ENCODE results near the gene QSOX2. TPM values are rescaled to one million over a fixed set of nuclear protein-coding genes. Genes with fewer than 3 reads are reported as not detected.

QSOX2 gene
- polyA plus RNA-seq, 3 donors = 4.5 to 7.3 (median 6.8) TPM

DNA sequence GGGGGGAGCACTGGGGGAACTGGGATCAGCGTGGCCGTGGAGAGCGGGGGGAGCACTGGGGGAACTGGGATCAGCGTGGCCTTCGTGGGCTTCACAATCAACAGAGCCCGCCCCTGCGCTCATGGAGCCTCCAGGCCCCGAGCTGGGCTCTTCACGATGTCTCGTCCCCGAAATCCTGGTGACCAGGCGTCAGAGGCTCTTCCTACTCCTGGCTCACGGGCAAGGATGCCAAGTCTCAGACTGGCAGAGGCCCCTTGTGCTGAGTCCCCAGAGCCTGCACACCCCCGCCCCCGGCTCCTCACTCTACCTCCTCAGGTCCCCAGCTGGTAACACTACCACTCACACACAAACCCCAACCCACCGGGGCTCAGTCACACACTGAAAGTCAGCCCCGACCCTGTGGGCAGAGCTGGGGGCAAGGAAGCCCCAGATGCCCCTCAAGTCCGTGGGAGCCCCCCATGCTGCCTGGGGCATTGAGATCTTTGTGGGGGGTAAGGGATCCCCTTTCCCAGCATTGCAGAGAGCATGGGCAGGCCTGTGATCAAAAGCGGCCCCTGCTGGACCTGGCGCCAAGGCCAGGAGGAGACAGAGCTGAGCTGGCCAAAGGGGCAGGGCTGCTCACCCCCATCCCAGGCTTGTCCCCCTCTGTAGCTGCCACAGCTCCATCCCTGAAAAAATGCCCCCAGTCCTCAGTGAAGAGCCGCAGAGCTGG is 67.4 kb downstream of the QSOX2 start:
- H3K27ac ChIP-seq (ENCODE audit: low read depth, low read length) = no peak overlapping the region
- WGBS, 3 donors = 79 to 85% (median 80%) methylated on average over 20 to 21 of the region's 21 CpGs

- 70 to 83% (median 82%) methylated on average over 14 of the region's 14 CpGs for WGBS, 3 donors
- no peak overlapping the region for H3K27ac ChIP-seq (ENCODE audit: low read depth, low read length)
Measured at GRCh38 chr9:136177224-136177623, 68.4 kb downstream of the QSOX2 start.

DNA sequence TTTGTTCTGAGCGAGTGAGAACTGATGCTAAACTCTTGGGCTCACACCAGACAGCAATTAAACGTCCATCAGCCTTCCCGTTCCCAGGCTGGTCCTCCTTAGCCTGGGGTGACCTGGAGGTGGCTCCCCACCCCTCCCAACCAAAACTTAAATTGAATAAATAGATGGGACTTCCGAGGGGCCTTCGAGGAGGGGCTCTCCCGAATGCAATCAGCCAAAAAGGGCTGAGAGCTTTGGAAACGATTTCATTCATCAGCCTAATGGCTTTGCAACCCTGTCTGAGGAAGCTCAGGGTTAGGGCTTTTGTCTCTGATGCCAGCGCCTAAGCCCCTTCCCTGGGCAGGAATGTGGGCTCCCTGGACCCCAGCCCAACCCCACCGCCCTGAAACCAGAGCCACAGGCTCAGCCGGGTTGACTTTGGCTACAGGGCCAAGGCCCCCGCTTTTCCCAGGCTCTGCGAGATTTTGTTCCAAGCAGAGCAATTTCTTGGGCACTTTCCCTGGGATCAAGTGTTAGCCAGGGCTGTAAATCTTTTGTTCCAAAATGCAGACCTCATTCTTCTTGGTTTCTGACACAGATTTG is 69.9 kb downstream of the QSOX2 start:
- 53 to 56% (median 56%) methylated on average over 12 of the region's 12 CpGs for WGBS, 3 donors
- H3K27ac ChIP-seq (ENCODE audit: low read depth, low read length) = no peak overlapping the region

DNA sequence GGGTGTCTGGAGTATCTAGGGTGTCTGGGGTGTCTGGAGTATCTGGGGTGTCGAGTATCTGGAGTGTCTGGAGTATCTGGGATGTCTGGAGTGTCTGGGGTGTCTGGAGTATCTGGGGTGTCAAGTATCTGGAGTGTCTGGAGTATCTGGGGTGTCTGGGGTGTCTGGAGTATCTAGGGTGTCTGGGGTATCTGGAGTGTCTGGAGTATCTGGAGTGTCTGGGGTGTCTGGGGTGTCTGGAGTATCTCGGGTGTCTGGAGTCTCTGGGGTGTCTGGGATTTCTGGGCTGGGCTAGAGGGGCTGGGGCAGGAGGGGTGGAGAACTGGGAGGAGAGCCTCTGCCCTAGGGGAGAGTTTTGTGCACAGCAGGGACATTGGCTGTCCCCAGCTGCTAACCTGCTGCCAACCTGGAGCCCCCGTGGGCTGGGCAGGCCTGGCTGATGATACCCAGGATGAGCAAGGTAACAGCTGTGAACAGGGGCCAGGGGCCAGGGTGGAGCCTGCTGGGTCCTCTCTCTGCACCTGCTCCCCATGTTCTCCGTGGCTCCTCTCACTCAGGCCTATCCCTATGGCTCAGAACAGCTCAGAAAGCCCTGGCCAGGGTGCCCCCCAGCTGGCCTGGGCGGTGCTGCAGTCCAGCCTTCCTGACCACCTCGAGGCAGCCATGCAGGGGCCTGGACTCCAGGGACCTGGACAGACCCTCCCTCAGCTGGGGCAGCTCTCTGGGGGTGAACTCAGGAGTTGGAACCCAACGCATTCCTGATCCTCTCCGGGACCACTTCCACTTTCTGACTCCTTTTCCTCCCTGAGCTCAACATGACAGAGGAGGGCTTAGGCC is 70.6 kb downstream of the QSOX2 start:
- WGBS, 3 donors = 51 to 76% (median 64%) methylated on average over 7 to 8 of the region's 8 CpGs
- H3K27ac ChIP-seq (ENCODE audit: low read depth, low read length) = no peak overlapping the region

- 78 to 84% (median 82%) methylated on average over 8 to 14 of the region's 14 CpGs for WGBS, 3 donors
- no peak overlapping the region for H3K27ac ChIP-seq (ENCODE audit: low read depth, low read length)
Measured at GRCh38 chr9:136173648-136174290, 71.8 kb downstream of the QSOX2 start.

DNA sequence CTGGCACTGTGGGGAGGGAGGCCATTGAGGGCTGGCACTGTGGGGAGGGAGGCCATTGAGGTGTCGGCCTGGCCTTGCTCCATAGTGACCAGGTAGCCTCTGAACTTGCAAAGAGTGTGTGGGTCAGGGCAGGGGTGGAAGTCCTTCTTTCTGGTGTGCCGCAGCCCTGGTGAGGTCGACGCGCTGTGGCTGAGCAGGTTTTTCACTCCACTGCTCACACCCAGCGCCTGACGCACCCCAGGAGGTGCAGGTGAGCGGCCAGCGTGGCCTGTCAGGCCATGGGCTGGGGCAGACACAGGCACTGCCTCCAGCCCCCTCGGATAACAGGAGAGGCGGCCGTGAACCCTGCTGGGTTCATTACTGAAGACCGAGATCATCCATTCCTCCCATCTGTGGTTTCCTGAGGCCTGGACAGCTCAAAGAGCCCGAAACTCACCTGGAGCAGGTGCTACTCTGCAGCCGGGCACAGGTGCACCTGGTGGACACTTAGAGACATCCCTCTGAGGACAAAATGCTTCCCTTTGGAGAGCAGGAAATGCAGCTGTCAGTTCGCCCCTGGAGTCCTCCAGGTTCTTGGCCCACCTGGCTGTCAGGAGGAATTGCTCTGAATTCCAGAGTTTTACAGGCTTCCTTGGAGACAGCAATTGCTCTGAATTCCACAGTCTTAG is 73.1 kb downstream of the QSOX2 start:
- WGBS, 3 donors = 79 to 91% (median 88%) methylated on average over 16 of the region's 16 CpGs
- H3K27ac ChIP-seq (ENCODE audit: low read depth, low read length) = no peak overlapping the region

GRCh38 chr9:136171801-136172411 is 73.7 kb downstream of the QSOX2 start:
- no peak overlapping the region for H3K27ac ChIP-seq (ENCODE audit: low read depth, low read length)
- 75 to 77% (median 76%) methylated on average over 11 of the region's 11 CpGs for WGBS, 3 donors

DNA sequence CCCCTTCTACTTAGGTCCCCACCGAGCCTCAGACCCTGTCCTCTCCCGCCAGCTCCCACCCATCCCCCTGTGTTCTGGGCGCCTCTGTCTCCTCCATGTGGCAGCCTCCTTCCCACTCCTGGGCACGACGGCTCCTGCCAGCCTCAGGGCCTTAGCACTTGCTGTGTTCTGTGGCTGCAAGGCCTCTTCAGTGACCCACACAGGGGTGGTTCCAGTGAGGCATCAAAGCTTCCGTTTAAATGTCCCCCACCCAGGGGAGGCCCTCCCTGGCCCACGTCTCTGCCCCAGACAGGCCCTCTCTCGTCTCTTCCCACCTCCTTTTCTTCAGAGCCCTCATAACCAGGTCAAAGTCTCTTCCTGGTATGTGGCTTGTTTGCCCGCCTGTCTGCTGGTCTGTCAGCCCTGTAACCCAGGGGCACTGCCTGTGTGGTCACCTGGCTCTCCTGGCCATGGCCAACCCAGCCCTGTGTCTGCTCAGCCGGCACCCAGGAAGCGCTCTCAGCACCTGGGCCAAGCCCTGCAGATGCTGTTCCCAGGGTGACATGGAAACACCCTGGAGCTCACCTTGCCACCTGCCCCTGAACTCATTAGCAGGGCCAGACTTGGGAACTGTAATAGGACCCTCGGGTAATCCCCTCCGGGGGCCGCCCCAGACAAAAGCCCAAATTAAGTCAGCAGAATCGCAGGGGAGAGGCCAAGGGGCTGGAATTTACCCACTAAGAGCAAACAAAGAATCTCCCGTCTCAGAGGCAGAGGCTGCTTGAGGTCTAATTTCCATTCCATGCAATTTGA is 74.4 kb downstream of the QSOX2 start:
- 47 to 57% (median 52%) methylated on average over 15 to 16 of the region's 16 CpGs for WGBS, 3 donors
- H3K27ac ChIP-seq (ENCODE audit: low read depth, low read length) = no peak overlapping the region

- H3K27ac ChIP-seq (ENCODE audit: low read depth, low read length) = no peak overlapping the region
- WGBS, 3 donors = 28 to 43% (median 42%) methylated on average over 27 to 28 of the region's 28 CpGs
Measured at GRCh38 chr9:136170006-136170901, 75.4 kb downstream of the QSOX2 start.

- H3K27ac ChIP-seq (ENCODE audit: low read depth, low read length) = no peak overlapping the region
- WGBS, 3 donors = 47 to 69% (median 59%) methylated on average over 6 of the region's 6 CpGs
Measured at GRCh38 chr9:136169495-136169894, 76.1 kb downstream of the QSOX2 start.

GRCh38 chr9:136163248-136163850 is 82.3 kb downstream of the QSOX2 start:
- WGBS, 3 donors = 56 to 70% (median 58%) methylated on average over 1 of the region's 1 CpG
- H3K27ac ChIP-seq (ENCODE audit: low read depth, low read length) = no peak overlapping the region

- WGBS, 3 donors = 69 to 73% (median 71%) methylated on average over 10 of the region's 10 CpGs
- H3K27ac ChIP-seq (ENCODE audit: low read depth, low read length) = no peak overlapping the region
Measured at GRCh38 chr9:136160995-136161610, 84.5 kb downstream of the QSOX2 start.

DNA sequence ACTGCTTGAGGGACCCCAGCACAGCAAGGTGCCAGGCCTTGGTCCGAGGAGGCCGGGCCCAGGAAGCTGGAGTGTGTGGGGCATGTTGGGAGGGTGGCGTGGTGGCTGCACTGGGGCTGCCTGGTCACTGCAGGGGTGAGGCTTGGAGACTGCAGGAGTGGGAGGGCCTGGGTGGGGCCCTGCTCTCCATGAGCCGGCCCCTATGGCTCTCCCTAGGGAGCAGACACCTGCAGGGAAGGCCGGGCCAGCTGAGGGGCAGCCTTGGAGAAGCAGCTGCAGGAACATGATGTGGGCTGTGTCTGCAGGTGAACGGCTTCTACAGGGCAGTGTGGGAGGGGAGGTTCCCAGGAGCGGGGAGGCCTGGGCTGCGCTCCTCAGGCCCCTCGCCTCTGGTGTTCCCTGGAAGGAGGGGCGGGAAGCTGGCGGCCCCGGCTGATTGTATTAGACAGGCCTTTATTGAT is 85.2 kb downstream of the QSOX2 start:
- WGBS, 3 donors = 62 to 79% (median 64%) methylated on average over 12 of the region's 12 CpGs
- no peak overlapping the region for H3K27ac ChIP-seq (ENCODE audit: low read depth, low read length)

DNA sequence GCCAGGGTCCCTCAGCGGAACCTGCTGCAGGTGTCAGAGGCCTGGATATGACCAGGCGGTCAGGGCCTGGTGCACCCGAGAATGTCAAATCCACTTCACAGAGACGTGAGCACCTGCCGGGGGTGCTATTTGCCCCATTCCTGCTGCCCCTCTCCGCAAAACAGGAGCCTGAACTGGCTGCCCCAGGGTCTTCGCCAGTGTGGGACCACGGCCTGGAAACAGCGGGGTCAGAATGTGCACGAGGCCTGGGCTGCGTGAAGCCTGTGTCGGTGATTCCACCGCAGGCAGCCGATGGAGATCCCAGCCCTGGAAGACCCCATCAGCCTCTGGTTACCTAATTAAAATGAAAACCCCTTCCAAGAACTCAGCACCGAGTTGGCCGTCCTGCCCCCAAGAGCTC is 85.8 kb downstream of the QSOX2 start:
- H3K27ac ChIP-seq (ENCODE audit: low read depth, low read length) = no peak overlapping the region
- whole genome bisulfite sequencing, 3 donors = 88 to 92% (median 89%) methylated on average over 16 of the region's 16 CpGs

- 53 to 64% (median 56%) methylated on average over 18 to 20 of the region's 20 CpGs for WGBS, 3 donors
- no peak overlapping the region for H3K27ac ChIP-seq (ENCODE audit: low read depth, low read length)
Measured at GRCh38 chr9:136157477-136158265, 87.9 kb downstream of the QSOX2 start.

All from adipose tissue (tissue), 3 donors.